Dermis blood vessel endothelial cell (primary cell): Measurements from ENCODE around the gene MPZL2. TPM values are rescaled to one million over a fixed set of nuclear protein-coding genes. Genes with fewer than 3 reads are reported as not detected.

Experiments used
- DNase-seq: peaks from one replicate; pipeline ENCODE4 v3.0.0; 2010
- total RNA-seq: library from RNA; depleted of rRNA; stranded (reverse); fragments of >200 nt; gene quantifications from 2 replicates; pipeline ENCODE4 v1.2.3, GENCODE V29; 2014

MPZL2 gene
- total RNA-seq, 1 donor from 2014 or later, result 98.5 TPM

- DNase-seq, result no peak
Measured at GRCh38 chr11:118283037-118283636, 19.0 kb upstream of the MPZL2 start.

DNA sequence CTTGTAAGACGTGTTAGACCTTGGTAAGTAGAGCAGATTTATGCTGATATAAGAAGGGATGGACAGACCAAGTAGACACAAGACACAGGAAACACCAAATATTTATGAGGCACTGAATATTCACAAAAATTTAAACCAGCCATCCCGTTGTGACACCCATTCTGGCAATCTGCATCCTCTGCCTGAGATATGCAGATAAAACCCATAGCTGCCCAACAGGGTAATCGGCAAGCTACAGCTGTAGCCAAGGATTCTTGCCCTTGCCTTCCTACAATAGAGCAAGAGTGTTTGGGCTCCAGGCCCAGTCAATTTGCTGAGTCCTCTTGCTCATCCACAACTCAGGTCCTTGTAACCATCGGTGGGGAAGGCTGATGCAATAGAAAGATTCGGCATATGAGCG, 18.5 kb upstream of the MPZL2 start:
- no peak for DNase-seq

GRCh38 chr11:118281284-118281683, 17.2 kb upstream of the MPZL2 start:
- DNase-seq, result no peak

DNA sequence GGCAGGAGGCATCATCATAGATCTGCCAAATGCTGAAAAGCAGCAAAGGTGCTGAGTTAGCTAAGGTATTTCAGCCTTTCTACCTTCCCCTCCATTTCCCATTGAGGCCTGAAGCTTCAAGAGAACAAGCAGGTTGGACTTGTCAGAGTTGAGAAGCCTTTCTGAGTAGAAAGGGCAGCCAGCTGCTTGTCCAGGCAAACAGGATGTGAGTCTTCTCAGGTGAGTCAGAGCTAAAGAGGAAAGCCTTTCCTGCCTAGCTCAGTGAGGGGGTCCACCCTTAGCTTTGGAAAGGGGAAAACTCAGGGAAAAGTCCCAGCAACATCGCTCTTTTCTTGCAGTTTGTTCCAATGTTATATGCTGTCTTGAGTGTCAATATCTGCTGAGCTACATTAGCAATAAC, 13.2 kb upstream of the MPZL2 start:
- DNase-seq, result peak; percentile 92

GRCh38 chr11:118276422-118276821, 12.3 kb upstream of the MPZL2 start:
- peak; percentile 19 for DNase-seq

DNA sequence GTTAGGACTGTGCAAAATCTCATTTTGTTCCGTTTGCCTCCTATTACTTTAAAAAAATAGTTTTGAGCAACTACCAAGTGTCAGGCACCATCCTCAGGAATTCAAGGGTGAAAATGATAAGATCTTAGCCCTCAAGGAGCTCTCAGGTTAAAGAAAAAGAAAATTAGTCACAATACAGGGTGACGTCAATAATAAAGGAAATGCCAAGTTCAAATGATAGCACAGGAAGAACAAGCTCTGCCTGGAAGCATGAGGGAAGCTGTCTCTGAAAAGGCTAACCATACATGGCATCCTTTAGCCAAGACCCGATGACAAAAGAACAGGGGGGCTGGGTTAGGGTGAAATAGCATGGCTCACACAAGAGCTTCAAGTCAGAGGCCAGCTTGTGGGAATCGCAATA, 11.1 kb upstream of the MPZL2 start:
- peak; percentile 96 for DNase-seq

DNA sequence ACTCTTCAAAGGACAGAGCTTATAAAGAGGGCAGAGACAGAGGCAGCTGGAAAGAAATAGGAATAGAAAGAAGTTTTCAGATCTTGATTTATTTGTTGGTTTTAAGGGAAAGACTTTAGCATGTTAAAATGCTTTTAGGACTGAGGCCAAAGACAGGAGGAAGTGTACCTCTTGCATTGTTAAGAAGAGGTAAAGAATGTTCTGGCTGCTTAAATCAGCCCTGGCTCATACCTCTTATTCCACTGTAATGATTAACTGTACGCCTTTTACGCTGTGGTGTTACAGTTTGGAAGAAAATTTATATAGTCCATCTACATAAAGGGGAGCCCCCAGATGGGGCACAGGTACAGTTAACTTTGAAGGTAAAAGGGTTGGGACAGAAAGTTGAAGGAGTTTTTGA, 10.1 kb upstream of the MPZL2 start:
- peak; percentile 44 for DNase-seq

DNA sequence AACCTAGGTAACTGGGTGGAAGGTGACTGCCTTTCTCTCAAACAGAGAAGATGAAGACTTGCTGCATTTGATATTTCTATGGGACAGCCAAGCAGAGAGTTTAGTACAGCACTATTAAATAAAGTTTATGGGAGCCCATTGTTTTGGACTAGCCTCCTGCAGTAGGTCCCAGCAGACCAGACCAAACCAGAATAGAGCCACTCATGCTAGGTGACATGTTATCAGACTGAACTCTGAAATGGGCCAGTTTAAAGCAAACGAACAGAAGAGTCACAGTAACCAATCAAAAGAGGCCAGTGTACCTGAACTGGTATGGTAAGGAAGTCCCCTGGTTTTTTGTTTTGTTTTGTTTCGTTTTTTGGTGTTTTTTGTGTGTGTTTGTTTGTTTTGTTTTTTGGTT, 7.9 kb upstream of the MPZL2 start:
- no peak for DNase-seq

- DNase-seq, result no peak
Measured at GRCh38 chr11:118267486-118267885, 3.4 kb upstream of the MPZL2 start.

GRCh38 chr11:118265954-118266353, 1.9 kb upstream of the MPZL2 start:
- peak; percentile 64 for DNase-seq

DNA sequence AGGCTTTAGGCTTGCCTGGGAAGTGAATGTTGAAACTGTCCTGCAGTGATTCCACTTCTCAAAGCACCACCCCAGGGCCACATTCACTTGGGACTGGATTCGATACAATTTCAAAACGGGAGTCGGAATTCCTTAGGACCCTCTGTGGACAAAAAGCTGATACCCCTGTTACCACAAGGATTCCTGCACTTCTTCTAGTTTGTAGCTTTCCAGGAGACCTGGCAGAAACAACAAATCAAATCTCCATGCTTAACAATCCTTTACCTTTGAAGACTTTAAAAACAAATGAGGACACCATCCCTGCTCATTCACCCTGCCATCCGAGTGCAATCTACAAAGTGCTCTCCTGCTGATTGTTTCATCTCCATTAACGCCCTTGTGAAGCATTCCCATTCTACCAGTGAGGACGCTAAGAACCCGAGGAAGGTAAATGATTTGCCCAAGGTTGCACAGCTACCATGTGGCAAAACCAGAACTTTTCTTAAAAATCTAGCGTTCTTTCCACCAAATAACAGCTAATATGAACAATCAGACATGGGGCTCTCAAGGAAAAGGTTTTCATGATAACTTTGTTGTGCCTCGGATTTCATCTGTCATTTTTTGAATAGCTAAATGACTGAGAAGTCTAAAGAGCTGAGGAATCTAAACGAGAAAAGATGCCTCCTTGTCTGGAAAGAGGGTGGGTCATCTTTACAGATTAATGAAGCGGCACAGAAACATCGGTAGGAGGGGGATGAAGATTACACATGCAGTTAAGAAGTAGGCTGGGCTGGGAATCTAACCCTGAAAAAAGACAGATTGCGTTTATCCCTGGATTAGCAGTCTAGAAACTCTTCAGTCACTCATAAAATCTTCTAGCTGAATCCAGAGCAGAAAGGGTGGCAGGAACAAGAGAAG, 720 bp upstream of the MPZL2 start:
- no peak for DNase-seq

- DNase-seq, result no peak
Measured at GRCh38 chr11:118263112-118263511, 985 bp downstream of the MPZL2 start.

DNA sequence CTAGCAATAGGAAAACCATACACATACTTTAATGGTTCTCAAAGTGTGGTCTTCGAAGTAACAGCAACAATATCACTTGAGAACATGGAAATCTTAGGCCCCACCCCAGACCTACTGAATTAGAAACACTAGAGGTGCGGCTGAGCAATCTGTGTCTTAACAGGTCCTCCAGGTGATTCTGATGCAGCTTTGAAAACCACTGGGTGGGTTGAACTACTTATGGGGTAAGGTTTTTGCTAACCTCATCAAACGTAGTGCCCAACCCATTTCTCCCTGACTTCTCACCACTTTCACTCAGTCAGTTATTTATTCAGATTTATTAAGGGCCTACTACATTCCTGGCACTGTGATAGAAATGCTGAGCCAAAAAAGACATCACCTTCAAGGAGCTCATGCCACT, 3.7 kb downstream of the MPZL2 start:
- DNase-seq, result no peak

- DNase-seq, result no peak
Measured at GRCh38 chr11:118259138-118259537, 5.0 kb downstream of the MPZL2 start.

- DNase-seq, result peak; percentile 31
Measured at GRCh38 chr11:118258410-118258809, 5.7 kb downstream of the MPZL2 start.

- no peak for DNase-seq
Measured at GRCh38 chr11:118252688-118253087, 11.4 kb downstream of the MPZL2 start.

GRCh38 chr11:118251858-118252652, 12.0 kb downstream of the MPZL2 start, which contains the start of gene MPZL3:
Gene MPZL3, minus strand, starts transcription at chr11:118252365. Its CDS starts 71 bp downstream, at chr11:118252294.
- peak; percentile 90 for DNase-seq

GRCh38 chr11:118247041-118247440, 17.1 kb downstream of the MPZL2 start:
- peak; percentile 59 for DNase-seq

DNA sequence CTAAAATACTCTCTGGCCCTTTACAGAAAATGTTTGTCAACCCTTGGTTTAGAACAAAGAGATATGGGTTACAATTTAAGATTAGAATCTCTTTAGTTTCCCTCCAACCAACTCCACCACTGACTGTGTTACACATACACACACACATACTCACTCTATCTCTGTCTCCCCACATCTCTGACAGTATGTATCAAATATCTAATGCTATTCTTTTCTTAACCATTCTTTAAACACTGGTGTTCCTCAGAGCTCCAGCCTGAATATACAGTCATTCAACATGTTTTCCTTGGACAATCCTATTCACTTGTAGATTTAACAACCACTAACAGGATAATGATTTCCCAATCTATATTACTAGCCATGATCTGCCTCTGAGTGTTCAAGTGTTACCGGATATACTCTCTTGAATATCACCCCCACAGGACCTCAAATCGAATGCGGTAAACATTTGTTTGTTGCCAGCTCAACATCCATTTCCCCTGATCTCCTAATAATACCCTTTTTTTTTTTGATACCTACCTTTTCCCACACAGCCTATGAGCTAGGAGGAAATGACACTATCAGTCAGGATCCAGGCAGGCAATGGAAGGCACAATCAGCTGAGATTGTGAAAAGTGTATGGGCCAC, 18.0 kb downstream of the MPZL2 start:
- DNase-seq, result peak; percentile 54

GRCh38 chr11:118243993-118244762, 19.9 kb downstream of the MPZL2 start:
- no peak for DNase-seq

GRCh38 chr11:118243161-118243560, 20.9 kb downstream of the MPZL2 start:
- no peak for DNase-seq

DNA sequence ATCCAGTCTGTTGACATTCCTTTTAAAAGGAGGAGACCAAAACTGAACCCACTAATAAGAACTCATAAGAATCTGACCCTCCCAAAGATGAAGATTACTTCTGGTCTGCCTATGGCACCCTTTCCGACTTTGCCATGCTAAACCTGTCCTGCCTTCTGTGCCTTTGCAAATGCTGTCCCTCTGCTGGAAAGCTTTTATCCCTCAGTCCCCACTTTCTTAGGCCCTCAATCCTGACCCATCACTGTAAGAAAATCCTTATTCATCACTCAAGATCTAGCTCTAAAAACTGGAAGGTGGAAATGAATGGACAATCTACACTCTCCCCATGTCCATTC, 22.4 kb downstream of the MPZL2 start:
- no peak for DNase-seq
